GM12878 (cell line): ENCODE measurements around the gene FGF14. TPM values are rescaled to one million over a fixed set of nuclear protein-coding genes. Genes with fewer than 3 reads are reported as not detected.

Experiments used
- ATAC-seq: fragments of 200-7000 bp; cut with Tn5 transposase; 3 replicates; pipeline ENCODE4 v1.9.1; 2020; ENCODE audit warnings: mild to moderate bottlenecking, moderate library complexity
- BruUV-seq: library from RNA; stranded (reverse); fragments of 400-500 nt; replicated peaks from 2 replicates; lab custom pipeline; 2021; lab: Mats Ljungman, UMichigan
- CTCF ChIA-PET: fragments of 300-600 bp; sonication (Branson Sonifier 250); formaldehyde crosslinking; extraction: SDS; loops from one replicate; lab custom pipeline; 2021; ENCODE audit warnings: inconsistent platforms; lab: Yijun Ruan, JAX
- POLR2A ChIA-PET: fragments of 350-600 bp; formaldehyde crosslinking; extraction: SDS; loops from one replicate; lab custom pipeline; 2021; ENCODE audit warnings: inconsistent platforms; lab: Charles Lee
- RAD21 ChIA-PET: fragments of 300-600 bp; sonication (Branson Sonifier 250); formaldehyde crosslinking; loops from one replicate; lab custom pipeline; 2023; ENCODE audit warnings: antibody characterized with exemption; ENCODE audit not compliant: unreplicated experiment; lab: Charles Lee
- SMC1A ChIA-PET: fragments of 300-600 bp; sonication (Branson Sonifier 250); formaldehyde crosslinking; loops from one replicate; lab custom pipeline; 2023; ENCODE audit not compliant: unreplicated experiment, uncharacterized antibody; lab: Charles Lee
- DNase-seq: peaks from one replicate; pipeline ENCODE4 v3.0.0-alpha.2; 2011; ENCODE audit warnings: low read depth, low spot score
- FAIRE-seq: peaks from 3 replicates; lab custom pipeline; 2011; peaks lifted over from hg19 to GRCh38; lab: Jason Lieb, UNC
- H2AFZ ChIP-seq: 2 replicates; pipeline ENCODE4 v1.6.0; 2011; ENCODE audit warnings: low read depth, low read length, control low read depth; ENCODE audit not compliant: control insufficient read depth
- H3K27ac ChIP-seq: 2 replicates; pipeline ENCODE4 v1.5.1; 2011; ENCODE audit warnings: control low read depth; ENCODE audit not compliant: control insufficient read depth, insufficient read depth
- H3K27me3 ChIP-seq, 2 experiments: replicated peaks in 1 of 2; 2 replicates each; pipeline versions ENCODE4 v1.6.0 to v1.6.1; 2011; ENCODE audit warnings: low read length in 1 of 2; ENCODE audit not compliant: control insufficient read depth in 2 of 2, insufficient read depth in 2 of 2
- H3K36me3 ChIP-seq, 2 experiments: 2 replicates each; pipeline ENCODE4 v1.5.1; 2011; ENCODE audit warnings: low read length in 1 of 2; ENCODE audit not compliant: control insufficient read depth in 2 of 2, insufficient read depth in 2 of 2
- H3K4me1 ChIP-seq: 2 replicates; pipeline ENCODE4 v1.6.1; 2011; ENCODE audit warnings: mild to moderate bottlenecking, low read length, moderate library complexity, mixed read lengths; ENCODE audit not compliant: control insufficient read depth, insufficient read depth
- H3K4me2 ChIP-seq: 2 replicates; pipeline ENCODE4 v1.6.0; 2011; ENCODE audit warnings: control low read depth; ENCODE audit not compliant: control insufficient read depth, insufficient read depth
- H3K4me3 ChIP-seq: fragments of 200-600 bp; sonication (generic); 2 replicates; pipeline ENCODE4 v1.5.1; 2016
- H3K79me2 ChIP-seq: 2 replicates; pipeline ENCODE4 v1.6.0; 2011; ENCODE audit warnings: low read length; ENCODE audit not compliant: control insufficient read depth, insufficient read depth
- H3K9ac ChIP-seq: 2 replicates; pipeline ENCODE4 v1.8.0; 2011; ENCODE audit warnings: low read length, control low read depth, mixed read lengths; ENCODE audit not compliant: control insufficient read depth, insufficient read depth
- H3K9me3 ChIP-seq: replicated peaks from 3 replicates; pipeline ENCODE4 v1.5.1; 2011; ENCODE audit warnings: mild to moderate bottlenecking, low read length; ENCODE audit not compliant: control insufficient read depth, insufficient read depth
- H4K20me1 ChIP-seq: 2 replicates; pipeline ENCODE4 v1.6.0; 2011; ENCODE audit not compliant: control insufficient read depth, insufficient read depth
- CEBPB ChIP-seq, 2 experiments: fragments of 150-350 bp in 1 of 2; IDR thresholded peaks; 2 replicates each; pipeline ENCODE4 v1.6.1; 2012 to 2014; ENCODE audit warnings: low read depth in 2 of 2, low read length in 2 of 2, borderline replicate concordance in 1 of 2, inconsistent platforms in 1 of 2
- CREB1 ChIP-seq: IDR thresholded peaks from 2 replicates; pipeline ENCODE4 v1.6.1; 2012; ENCODE audit warnings: low read depth, mild to moderate bottlenecking, inconsistent platforms
- ESRRA ChIP-seq: IDR thresholded peaks from 2 replicates; pipeline ENCODE4 v1.6.1; 2012; ENCODE audit warnings: mild to moderate bottlenecking, low read length, improper control_type of control experiment
- HDGF ChIP-seq: fragments of 450-650 bp; IDR thresholded peaks from 2 replicates; pipeline ENCODE4 v1.6.1; 2016; ENCODE audit warnings: antibody characterized with exemption
- JUND ChIP-seq: IDR thresholded peaks from 2 replicates; pipeline ENCODE4 v1.6.1; 2012; ENCODE audit warnings: low read depth, mild to moderate bottlenecking, low read length, improper control_type of control experiment, moderate library complexity
- NFYB ChIP-seq: IDR thresholded peaks from 2 replicates; pipeline ENCODE4 v1.6.1; 2011; ENCODE audit warnings: low read depth, mild to moderate bottlenecking, low read length, improper control_type of control experiment, moderate library complexity; ENCODE audit not compliant: insufficient read depth
- NR2C1 ChIP-seq: fragments of 450-650 bp; IDR thresholded peaks from 2 replicates; pipeline ENCODE4 v1.6.1; 2017; ENCODE audit warnings: antibody characterized with exemption, mild to moderate bottlenecking, moderate library complexity
- PBX3 ChIP-seq: IDR thresholded peaks from 2 replicates; pipeline ENCODE4 v1.6.1; 2011; ENCODE audit warnings: mild to moderate bottlenecking, low read depth, low read length, moderate library complexity; ENCODE audit not compliant: insufficient replicate concordance
- RELA ChIP-seq: fragments of 450-650 bp; IDR thresholded peaks from 2 replicates; pipeline ENCODE4 v1.8.0; 2014; ENCODE audit warnings: borderline replicate concordance; ENCODE audit not compliant: partially characterized antibody
- REST ChIP-seq: IDR thresholded peaks from 2 replicates; pipeline ENCODE4 v1.6.1; 2012; ENCODE audit warnings: mild to moderate bottlenecking, low read depth, low read length
- SIN3A ChIP-seq: IDR thresholded peaks from 2 replicates; pipeline ENCODE4 v1.6.1; 2012; ENCODE audit warnings: low read depth, low read length, improper control_type of control experiment
- TBL1XR1 ChIP-seq: IDR thresholded peaks from 2 replicates; pipeline ENCODE4 v1.6.1; 2012; ENCODE audit warnings: low read depth, low read length, improper control_type of control experiment
- ZNF384 ChIP-seq: IDR thresholded peaks from 2 replicates; pipeline ENCODE4 v1.6.1; 2012; ENCODE audit warnings: low read depth, mild to moderate bottlenecking, low read length, improper control_type of control experiment, borderline replicate concordance
- WGBS: methylation state at CpG from one replicate; pipeline ENCODE4 v1.1.6; 2016; ENCODE audit warnings: low lambda C conversion rate; ENCODE audit not compliant: insufficient replicate concordance, insufficient coverage; ENCODE audit errors: missing lambda C conversion rate; 5-methylcytosine and 5-hydroxymethylcytosine counted together
- in situ Hi-C: fragments of 300-500 bp; cut with MboI; formaldehyde crosslinking; loops from 9 replicates; pipeline ENCODE4 v1.14.3; 2018; ENCODE audit warnings: mixed read lengths
- intact Hi-C: fragments of 100-400 bp; cut with micrococcal nuclease; formaldehyde crosslinking; loops from one replicate; pipeline ENCODE4 v1.14.2; 2022; ENCODE audit not compliant: unreplicated experiment
- polyA plus RNA-seq, 11 experiments: library from polyadenylated mRNA; depleted of rRNA in 4 of 11; unstranded in 6 of 11; stranded (reverse) in 5 of 11; fragments of >200 nt; fragmentation: Nextera tagmentation in 4 of 11; fragmentation: Illumina TruSeq in 1 of 11; extraction: Ambion mirVana in 4 of 11; extraction: Trizol in 1 of 11; gene quantifications; 1 replicate in 1 of 11; 2 replicates in 10 of 11; pipeline versions ENCODE4 v1.2.1 to v1.2.3, GENCODE V29; 2011 to 2016; ENCODE audit warnings: inconsistent platforms in 2 of 11, missing spikeins in 2 of 11, low read depth in 1 of 11
- total RNA-seq, 4 experiments: library from RNA; depleted of rRNA in 3 of 4; stranded (reverse); fragments of >200 nt in 3 of 4; fragmentation: Illumina TruSeq in 1 of 4; extraction: Trizol in 1 of 4; gene quantifications; 2 replicates each; pipeline versions ENCODE4 v1.2.1 to v1.2.3, GENCODE V29; 2013 to 2021

Gene FGF14
- total and polyA plus RNA-seq, 10 of the 15 experiments (the other 5 are each of a cell fraction or from before 2014, with no cell fraction given), result under 0.01 to 0.44 (median 0.04) TPM

- CTCF ChIA-PET, result no interaction called here
- H3K36me3 ChIP-seq, result no peaks in the 10 kb centered on the region
- ATAC-seq, result no peak
- BruUV-seq, result no TSS peak
- intact Hi-C loops, result no loop called here
- no peak for TF ChIP-seq JUND
- TF ChIP-seq TBL1XR1, result no peak
- no peak for TF ChIP-seq HDGF
- no peaks in the 10 kb centered on the region for H3K4me1 ChIP-seq
- POLR2A ChIA-PET, result no interaction called here
- no peaks in the 10 kb centered on the region for H3K9me3 ChIP-seq
- no peak overlapping the region for H2AFZ ChIP-seq
- no peak for FAIRE-seq
- H3K27ac ChIP-seq, result no peak overlapping the region
- H4K20me1 ChIP-seq, result no peaks in the 10 kb centered on the region
- no peaks in the 10 kb centered on the region for H3K27me3 ChIP-seq
- SMC1A ChIA-PET, result no interaction called here
- H3K4me3 ChIP-seq, result no peak overlapping the region
- no peak overlapping the region for H3K9ac ChIP-seq
- in situ Hi-C loops, result no loop called here
- RAD21 ChIA-PET, result no interaction called here
- no peaks in the 10 kb centered on the region for H3K79me2 ChIP-seq
- no peak for DNase-seq
- H3K4me2 ChIP-seq, result no peak overlapping the region
Measured at GRCh38 chr13:102203718-102204117, 198.1 kb downstream of the FGF14 start.

- no peaks in the 10 kb centered on the region for H3K79me2 ChIP-seq
- H3K4me1 ChIP-seq, result no peaks in the 10 kb centered on the region
- no peaks in the 10 kb centered on the region for H3K36me3 ChIP-seq
- intact Hi-C loops (loop anchor here (2.0 to 5.0 kb wide), 2 partner anchors 258 to 359 kb away; no protein-coding TSS in a partner anchor), in situ Hi-C loops (no loop called here)
- ChIA-PET SMC1A (no interaction called here), CTCF (no interaction called here), RAD21 (no interaction called here), POLR2A (no interaction called here)
- FAIRE-seq, result no peak
- WGBS, result 24% methylated on average over 7 of the region's 7 CpGs
- no peaks in the 10 kb centered on the region for H3K9me3 ChIP-seq
- H3K27me3 ChIP-seq, result no peaks in the 10 kb centered on the region
- BruUV-seq, result no TSS peak
- H3K4me2 ChIP-seq, result no peak overlapping the region
- ATAC-seq, result no peak
- no peak overlapping the region for H3K9ac ChIP-seq
- DNase-seq, result no peak
- H2AFZ ChIP-seq, result no peak overlapping the region
- no peak overlapping the region for H3K4me3 ChIP-seq
- H4K20me1 ChIP-seq, result no peaks in the 10 kb centered on the region
- H3K27ac ChIP-seq, result no peak overlapping the region
- TF ChIP-seq CEBPB (IDR thresholded peaks at IDR 0.05; ENCODE audit: borderline replicate concordance in 1 of 2, low read depth in 2 of 2, low read length in 2 of 2), result no peak
- no peak for TF ChIP-seq NFYB
- TF ChIP-seq SIN3A, result no peak
- no peak for TF ChIP-seq ZNF384
- TF ChIP-seq REST, result no peak
- TF ChIP-seq CREB1, result no peak
- TF ChIP-seq PBX3, result no peak
- TF ChIP-seq NR2C1, result no peak
- no peak for TF ChIP-seq RELA
- TF ChIP-seq ESRRA, result no peak
Measured at GRCh38 chr13:102198418-102199311, 203.2 kb downstream of the FGF14 start.
